PFSK-1 (cell line): ENCODE measurements around the gene TOM1L2.

Experiments
- FOXP2 ChIP-seq: optimal IDR thresholded peaks from 2 replicates; pipeline ENCODE3; 2011; ENCODE audit warnings: borderline replicate concordance, control low read depth, inconsistent platforms; ENCODE audit not compliant: insufficient read depth; ENCODE audit errors: extremely low read length, extremely low read depth
- POLR2AphosphoS5 ChIP-seq: IDR thresholded peaks from 2 replicates; pipeline ENCODE4 v1.6.1; 2012; ENCODE audit warnings: low read depth, mild to moderate bottlenecking, control low read depth, low read length, moderate library complexity
- REST ChIP-seq, 2 experiments: IDR thresholded peaks; 2 replicates each; pipeline versions ENCODE4 v1.6.1 to v1.8.0; 2011 to 2012; ENCODE audit warnings: low read depth in 2 of 2, low read length in 2 of 2, control low read depth in 1 of 2, inconsistent platforms in 1 of 2, mild to moderate bottlenecking in 1 of 2, moderate library complexity in 1 of 2; ENCODE audit not compliant: insufficient read depth in 1 of 2
- SIN3A ChIP-seq: IDR thresholded peaks from 2 replicates; pipeline ENCODE4 v1.6.1; 2012; ENCODE audit warnings: mild to moderate bottlenecking, low read length, moderate library complexity, borderline replicate concordance; ENCODE audit not compliant: insufficient read depth
- TAF1 ChIP-seq: IDR thresholded peaks from 2 replicates; pipeline ENCODE4 v1.6.1; 2012; ENCODE audit warnings: low read length, control low read depth, borderline replicate concordance; ENCODE audit not compliant: insufficient read depth

Gene TOM1L2

GRCh38 chr17:17994271-17995069 lies 22.3 kb upstream of the TOM1L2 start:
- TF ChIP-seq POLR2AphosphoS5 (no peak), FOXP2 (no peak), SIN3A (no peak), TAF1 (no peak), REST (IDR thresholded peaks at IDR 0.05; ENCODE audit: insufficient read depth in 1 of 2, low read depth in 2 of 2, low read length in 2 of 2) (no peak)

- TF ChIP-seq REST (IDR thresholded peaks at IDR 0.05; ENCODE audit: insufficient read depth in 1 of 2, low read depth in 2 of 2, low read length in 2 of 2) (no peak), SIN3A (no peak), TAF1 (no peak), POLR2AphosphoS5 (no peak), FOXP2 (no peak)
Measured at GRCh38 chr17:17993852-17994251, 21.7 kb upstream of the TOM1L2 start.

- TF ChIP-seq POLR2AphosphoS5 (no peak), REST (IDR thresholded peaks at IDR 0.05; ENCODE audit: insufficient read depth in 1 of 2, low read depth in 2 of 2, low read length in 2 of 2) (no peak), TAF1 (no peak), SIN3A (no peak), FOXP2 (no peak)
Measured at GRCh38 chr17:17993366-17993765, 21.2 kb upstream of the TOM1L2 start.

- TF ChIP-seq POLR2AphosphoS5 (no peak), FOXP2 (no peak), TAF1 (no peak), REST (IDR thresholded peaks at IDR 0.05; ENCODE audit: insufficient read depth in 1 of 2, low read depth in 2 of 2, low read length in 2 of 2) (no peak), SIN3A (no peak)
Measured at GRCh38 chr17:17990282-17990681, 18.1 kb upstream of the TOM1L2 start.

- TF ChIP-seq TAF1 (no peak), REST (IDR thresholded peaks at IDR 0.05; ENCODE audit: insufficient read depth in 1 of 2, low read depth in 2 of 2, low read length in 2 of 2) (no peak), POLR2AphosphoS5 (no peak), FOXP2 (no peak), SIN3A (no peak)
Measured at GRCh38 chr17:17989618-17990017, 17.4 kb upstream of the TOM1L2 start.
